GM04504 (cell line): ENCODE results near the gene GAS2L1.

Experiments
- DNase-seq: peaks from one replicate; pipeline ENCODE4 v3.0.0-alpha.2; 2012; ENCODE audit warnings: low read depth

The GAS2L1 gene

GRCh38 chr22:29328055-29328454, 21.6 kb downstream of the GAS2L1 start:
- DNase-seq = no peak

- no peak for DNase-seq
These were observed 22.4 kb downstream of the GAS2L1 start for GRCh38 chr22:29328566-29329500.

- DNase-seq = no peak
These were observed 23.1 kb downstream of the GAS2L1 start for GRCh38 chr22:29329581-29329980.

DNA sequence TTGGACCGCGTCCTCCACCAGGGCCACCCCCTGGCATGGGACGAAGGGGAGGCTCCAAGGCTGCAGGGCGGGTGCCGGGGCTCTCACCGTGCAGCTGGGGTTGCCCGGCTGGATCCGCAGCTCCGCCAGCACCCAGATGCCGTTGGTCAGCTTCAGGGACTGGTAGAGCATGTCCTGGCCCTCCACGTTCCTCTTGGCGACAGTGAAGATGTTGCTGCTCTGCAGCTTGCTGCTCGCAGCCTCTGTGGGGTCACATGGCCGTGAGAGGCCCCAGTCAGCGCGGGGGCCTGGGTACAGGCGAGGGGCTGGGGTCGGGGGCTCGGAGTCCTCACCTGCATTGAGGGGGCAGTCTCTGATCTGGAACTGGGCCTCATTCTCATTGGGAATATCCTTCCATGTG, 23.8 kb downstream of the GAS2L1 start:
- no peak for DNase-seq

DNA sequence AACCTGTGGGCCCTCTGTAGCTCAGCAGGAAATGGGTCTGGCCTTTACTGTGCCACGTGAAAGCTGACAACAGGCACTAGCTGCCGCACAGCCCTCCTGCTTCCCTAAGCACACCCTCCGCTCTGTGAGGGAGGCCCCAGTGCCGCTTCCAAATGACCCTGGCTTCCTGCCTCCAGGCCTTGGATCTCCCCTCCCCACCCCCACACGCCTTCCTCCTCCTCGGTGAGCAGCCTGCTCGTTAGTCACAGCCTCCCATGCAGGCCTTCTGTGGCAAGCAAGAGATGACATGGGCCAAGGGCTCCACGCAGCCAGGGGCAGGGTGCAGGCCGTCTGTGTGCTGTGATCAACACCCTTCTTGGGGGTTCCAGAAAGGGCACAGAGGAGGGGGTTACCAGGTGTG, 24.3 kb downstream of the GAS2L1 start:
- no peak for DNase-seq

- no peak for DNase-seq
These were observed 24.8 kb downstream of the GAS2L1 start for GRCh38 chr22:29331213-29331612.

GRCh38 chr22:29331658-29332300, 25.3 kb downstream of the GAS2L1 start:
- DNase-seq = no peak

- DNase-seq = no peak
These were observed 26.5 kb downstream of the GAS2L1 start for GRCh38 chr22:29332886-29333496.

DNA sequence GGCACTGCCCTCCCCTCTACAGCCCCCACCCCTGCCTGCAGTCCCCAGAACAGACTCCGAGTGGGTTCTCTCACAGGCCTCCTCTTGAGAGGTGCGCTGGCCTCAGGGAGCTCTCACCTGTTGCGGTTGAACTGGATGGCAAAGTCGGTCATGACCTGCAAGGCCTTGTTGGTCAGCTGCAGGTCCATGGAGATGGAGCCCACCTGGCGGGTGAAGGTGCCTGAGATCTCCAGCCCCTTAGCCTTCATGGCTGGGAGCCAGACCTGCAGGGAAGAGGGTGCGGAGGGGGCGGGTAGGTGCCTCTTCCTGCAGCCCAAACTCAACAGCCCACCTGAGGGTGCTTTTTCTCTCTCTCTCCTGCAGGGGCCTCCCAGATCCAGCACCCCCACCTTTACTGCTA, 27.7 kb downstream of the GAS2L1 start:
- DNase-seq = no peak

DNA sequence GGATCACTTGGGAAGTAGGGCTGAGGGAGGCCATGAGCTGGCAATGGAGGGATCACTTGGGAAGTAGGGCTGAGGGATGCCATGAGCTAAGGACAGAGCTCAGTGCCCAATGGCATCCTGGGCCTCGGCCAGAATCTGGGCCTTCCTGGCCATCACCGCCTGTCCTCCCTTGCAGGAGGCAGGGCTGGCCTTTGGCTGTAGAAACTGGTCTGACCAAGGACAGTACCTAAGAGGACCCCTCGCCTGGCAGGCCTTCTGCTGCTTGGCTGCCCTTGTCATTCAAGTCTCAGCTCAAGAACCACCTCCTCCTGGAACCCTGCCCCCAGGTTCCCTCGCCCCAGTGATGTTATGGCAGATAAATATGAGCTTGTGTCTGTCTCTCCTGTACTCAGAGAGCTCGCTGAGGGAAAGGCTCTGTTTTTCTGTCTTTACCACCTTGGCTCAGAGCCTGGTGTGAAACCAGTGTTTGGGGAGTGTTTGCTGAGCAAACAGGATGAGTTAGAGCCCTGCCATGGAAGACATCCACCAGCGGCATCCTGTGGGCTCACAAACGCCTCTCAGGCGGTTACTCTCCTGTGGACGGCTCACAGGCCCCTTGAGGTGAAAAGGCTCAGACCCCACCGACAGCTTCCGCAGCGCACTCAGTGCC, 28.4 kb downstream of the GAS2L1 start:
- DNase-seq = no peak

- no peak for DNase-seq
These were observed 29.2 kb downstream of the GAS2L1 start for GRCh38 chr22:29335656-29336055.

GRCh38 chr22:29336751-29337490, 30.5 kb downstream of the GAS2L1 start:
- no peak for DNase-seq

- DNase-seq = no peak
These were observed 31.3 kb downstream of the GAS2L1 start for GRCh38 chr22:29337631-29338284.

DNA sequence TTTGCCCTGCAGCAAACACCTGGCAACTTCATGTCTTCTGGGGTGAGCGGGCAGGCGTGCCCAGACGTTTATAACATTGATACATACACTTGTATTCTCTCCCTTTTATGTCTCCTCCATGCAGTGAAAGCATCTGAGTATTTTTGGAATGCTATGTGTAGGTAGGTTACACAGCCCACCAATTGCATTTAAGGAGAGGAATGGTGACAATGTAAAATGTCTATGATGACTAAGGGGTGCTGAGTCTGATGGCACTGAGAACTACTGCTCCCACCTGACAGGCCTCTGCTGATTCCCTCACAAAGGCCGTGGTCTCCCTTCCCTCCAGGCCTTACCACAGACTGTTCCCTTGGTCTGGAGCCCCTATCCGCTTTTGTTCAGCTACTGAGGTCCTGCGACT, 31.9 kb downstream of the GAS2L1 start:
- DNase-seq = no peak

DNA sequence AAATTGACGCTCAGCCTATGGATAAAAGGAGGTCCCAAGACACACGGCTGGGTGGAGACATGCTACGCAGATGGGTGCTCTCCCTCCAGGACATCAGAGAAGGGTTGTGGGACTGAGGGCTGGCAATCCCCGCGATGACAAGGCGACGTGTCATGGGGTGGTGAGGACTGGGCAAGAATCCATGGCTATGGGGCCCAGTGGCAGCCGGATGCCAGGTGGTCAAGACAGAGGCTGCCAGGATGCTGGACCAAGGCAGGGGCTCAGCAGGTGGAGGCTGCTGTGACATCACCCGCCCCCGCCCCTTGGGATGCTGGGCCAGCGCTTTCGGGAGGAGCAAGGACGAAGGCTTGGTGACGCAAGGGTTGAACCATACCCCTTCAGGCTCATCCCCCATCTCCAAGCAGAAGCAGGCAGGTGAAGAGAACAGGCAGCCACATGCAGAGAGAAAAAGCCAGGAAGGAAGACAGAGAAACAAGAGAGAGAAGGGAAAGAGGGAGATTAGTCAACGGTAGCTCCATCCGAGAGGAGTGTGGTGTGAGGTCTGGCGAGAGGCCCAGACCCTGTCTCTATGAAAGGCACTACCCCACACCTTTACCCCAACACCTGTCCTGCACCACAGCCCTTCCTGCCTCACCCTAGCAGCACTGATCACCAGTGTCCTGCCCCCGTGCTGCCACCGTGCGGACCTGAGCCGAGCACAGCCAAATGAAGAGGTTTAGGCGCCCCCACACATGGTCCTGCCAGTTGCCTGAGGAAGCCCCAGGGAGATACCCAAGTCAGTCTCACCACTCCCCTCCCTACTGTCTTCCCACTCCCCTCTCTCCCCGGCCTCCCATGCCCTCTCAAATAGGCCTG, 33.2 kb downstream of the GAS2L1 start:
- no peak for DNase-seq

- no peak for DNase-seq
These were observed 34.1 kb downstream of the GAS2L1 start for GRCh38 chr22:29340566-29340965.

DNA sequence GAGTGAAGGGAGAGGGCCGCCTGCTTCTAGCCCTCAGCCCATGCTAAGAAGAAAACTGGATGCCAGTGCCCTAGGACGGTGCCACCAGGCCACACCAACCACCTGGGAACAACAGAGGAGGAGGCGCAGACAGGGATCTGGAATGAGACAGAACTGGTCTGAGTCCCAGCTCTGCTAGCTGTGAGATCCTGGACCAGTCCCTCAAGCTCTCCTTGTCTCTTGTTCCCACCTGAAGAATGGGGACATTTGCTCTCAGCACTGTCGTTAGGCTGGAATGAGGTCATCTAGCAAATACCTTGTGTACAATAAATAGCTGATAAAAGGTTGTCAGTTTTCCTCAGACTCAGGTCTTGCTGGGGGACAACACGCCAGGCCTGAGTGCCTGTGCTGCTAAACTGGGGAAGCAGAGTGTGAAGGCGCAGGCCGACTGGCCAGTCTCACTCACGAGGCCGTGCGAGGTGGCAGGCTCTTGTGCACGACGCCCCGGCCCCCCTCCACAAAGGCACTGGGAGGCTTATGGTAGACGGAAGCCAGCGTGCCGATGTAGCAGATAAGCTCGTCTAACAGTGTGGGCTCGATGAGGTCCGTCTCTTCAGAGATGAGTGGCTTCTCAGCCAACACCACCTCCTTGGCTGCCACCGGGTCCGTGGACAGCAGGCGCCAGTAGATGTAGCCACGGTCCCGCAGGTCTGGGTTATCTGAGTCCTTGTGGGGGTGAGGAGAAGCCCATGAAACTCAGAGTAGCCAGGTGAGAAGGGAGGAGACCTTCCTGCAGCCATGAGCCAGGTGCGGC, 34.8 kb downstream of the GAS2L1 start:
- no peak for DNase-seq

DNA sequence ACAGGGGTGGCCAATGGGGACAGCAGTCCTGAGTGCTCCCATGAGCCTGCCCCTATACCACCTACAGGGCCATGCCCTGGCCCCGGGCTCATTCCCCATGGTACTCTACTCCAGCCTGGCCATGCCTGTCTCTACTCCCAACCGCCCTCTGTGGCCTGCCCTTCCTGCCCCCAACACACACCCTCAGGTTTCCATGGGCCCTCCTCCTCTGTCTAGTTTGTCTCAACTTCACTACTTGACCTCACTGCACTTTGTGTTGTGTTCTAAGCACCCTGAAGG, 35.3 kb downstream of the GAS2L1 start:
- DNase-seq = no peak

- DNase-seq = no peak
These were observed 35.7 kb downstream of the GAS2L1 start for GRCh38 chr22:29342177-29342576.
